Mucosa of descending colon (tissue), 3 donors: ENCODE data around the gene FAM118A. TPM values are rescaled to one million over a fixed set of nuclear protein-coding genes. Genes with fewer than 3 reads are reported as not detected.
"Not testable (repeated sequence)": the region's sequence is repeated elsewhere in the genome, so short reads cannot be mapped to it uniquely, and the experiment has no call there.

Experiments used
- ATAC-seq: fragments of 200-7000 bp; cut with Tn5 transposase; one replicate; pipeline ENCODE4 v1.9.1; 2020; ENCODE audit warnings: mild to moderate bottlenecking, moderate library complexity
- DNase-seq, 3 donors: peaks; one replicate each; pipeline ENCODE4 v3.0.0-alpha.2; 2020
- H3K36me3 ChIP-seq: fragments of 200-600 bp; one replicate; pipeline ENCODE4 v1.8.0; 2021; ENCODE audit warnings: low read depth, mild to moderate bottlenecking
- H3K4me1 ChIP-seq: fragments of 200-600 bp; one replicate; pipeline ENCODE4 v1.8.0; 2021; ENCODE audit warnings: low read depth, mild to moderate bottlenecking
- H3K4me3 ChIP-seq: fragments of 200-600 bp; one replicate; pipeline ENCODE4 v1.8.0; 2021; ENCODE audit warnings: mild to moderate bottlenecking
- H3K9me3 ChIP-seq: fragments of 200-600 bp; one replicate; pipeline ENCODE4 v1.8.0; 2021; ENCODE audit warnings: mild to moderate bottlenecking
- intact Hi-C, 2 donors: fragments of 100-400 bp; cut with DNase I in 1 of 2; cut with micrococcal nuclease in 1 of 2; formaldehyde crosslinking; loops; one replicate each; pipeline versions ENCODE4 v1.11.0 to v1.11.1; 2022; cut with DNase I, micrococcal nuclease
- total RNA-seq, 3 donors: library from RNA; stranded (reverse); fragmentation: NEBNext Ultra II Directional in 2 of 3; extraction: Animal tissue kit (Norgen Biotek cat#: 25700) in 2 of 3; gene quantifications; one replicate each; pipeline versions ENCODE4 v1.2.1 to v1.2.4, GENCODE V29; 2021 to 2023
- TF ChIP-seq, protein P1 (sequence below): fragments of 200-600 bp; IDR thresholded peaks from one replicate; pipeline ENCODE4 v1.8.0; 2022; ENCODE audit warnings: antibody characterized with exemption, mild to moderate bottlenecking
- donor health status: DM: no; HTN: no; CAD: no; lungs with moderate emphysema.
- donor health status: DM: no; HTN: no; CAD: no.
- donor health status: DM: no; HTN: yes; CAD: no.

The FAM118A gene
- total RNA-seq, 3 donors from 2014 or later = 50.1 to 86.0 (median 55.1) TPM

DNA sequence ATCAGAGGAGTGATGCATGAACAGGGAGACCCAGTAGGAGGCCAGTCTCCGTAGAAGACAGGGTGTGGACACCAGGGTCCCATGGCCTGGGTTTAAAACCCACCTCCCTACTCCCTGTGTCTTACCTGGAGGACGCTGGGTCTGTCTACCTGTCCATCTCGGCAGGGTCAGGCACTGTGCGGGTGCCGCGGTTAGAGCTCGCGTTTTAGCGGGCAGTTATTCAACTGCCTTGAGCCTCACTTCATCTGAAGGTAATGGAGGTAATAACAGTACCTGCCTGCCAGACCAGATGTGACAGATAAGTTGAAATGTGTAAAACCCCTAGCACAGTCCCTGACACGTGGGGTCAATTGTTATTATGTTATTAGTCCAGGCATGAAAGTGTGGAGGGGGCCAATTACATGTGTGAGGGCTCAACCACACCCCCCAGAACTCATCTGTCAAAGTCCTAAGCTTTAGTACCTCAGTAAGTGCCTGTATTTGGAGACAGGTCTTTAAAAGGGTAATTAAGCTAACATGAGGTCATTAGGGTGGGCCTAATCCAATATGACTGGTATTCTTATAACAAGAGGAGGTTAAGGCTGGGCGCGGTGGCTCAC is 33.1 kb upstream of the FAM118A start:
- TF ChIP-seq, protein P1, sequence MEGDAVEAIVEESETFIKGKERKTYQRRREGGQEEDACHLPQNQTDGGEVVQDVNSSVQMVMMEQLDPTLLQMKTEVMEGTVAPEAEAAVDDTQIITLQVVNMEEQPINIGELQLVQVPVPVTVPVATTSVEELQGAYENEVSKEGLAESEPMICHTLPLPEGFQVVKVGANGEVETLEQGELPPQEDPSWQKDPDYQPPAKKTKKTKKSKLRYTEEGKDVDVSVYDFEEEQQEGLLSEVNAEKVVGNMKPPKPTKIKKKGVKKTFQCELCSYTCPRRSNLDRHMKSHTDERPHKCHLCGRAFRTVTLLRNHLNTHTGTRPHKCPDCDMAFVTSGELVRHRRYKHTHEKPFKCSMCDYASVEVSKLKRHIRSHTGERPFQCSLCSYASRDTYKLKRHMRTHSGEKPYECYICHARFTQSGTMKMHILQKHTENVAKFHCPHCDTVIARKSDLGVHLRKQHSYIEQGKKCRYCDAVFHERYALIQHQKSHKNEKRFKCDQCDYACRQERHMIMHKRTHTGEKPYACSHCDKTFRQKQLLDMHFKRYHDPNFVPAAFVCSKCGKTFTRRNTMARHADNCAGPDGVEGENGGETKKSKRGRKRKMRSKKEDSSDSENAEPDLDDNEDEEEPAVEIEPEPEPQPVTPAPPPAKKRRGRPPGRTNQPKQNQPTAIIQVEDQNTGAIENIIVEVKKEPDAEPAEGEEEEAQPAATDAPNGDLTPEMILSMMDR = no peak
- ATAC-seq (no peak), DNase-seq (no peak)
- no peak overlapping the region for H3K4me3 ChIP-seq
- no peaks in the 10 kb centered on the region for H3K36me3 ChIP-seq
- intact Hi-C loops = loop anchor here in 1 of 2 donors (10.0 kb wide), 1 partner anchor 288 kb away; no protein-coding TSS in a partner anchor
- H3K9me3 ChIP-seq = no peaks in the 10 kb centered on the region
- H3K4me1 ChIP-seq = peaks cover 16% of the 10 kb centered on the region

DNA sequence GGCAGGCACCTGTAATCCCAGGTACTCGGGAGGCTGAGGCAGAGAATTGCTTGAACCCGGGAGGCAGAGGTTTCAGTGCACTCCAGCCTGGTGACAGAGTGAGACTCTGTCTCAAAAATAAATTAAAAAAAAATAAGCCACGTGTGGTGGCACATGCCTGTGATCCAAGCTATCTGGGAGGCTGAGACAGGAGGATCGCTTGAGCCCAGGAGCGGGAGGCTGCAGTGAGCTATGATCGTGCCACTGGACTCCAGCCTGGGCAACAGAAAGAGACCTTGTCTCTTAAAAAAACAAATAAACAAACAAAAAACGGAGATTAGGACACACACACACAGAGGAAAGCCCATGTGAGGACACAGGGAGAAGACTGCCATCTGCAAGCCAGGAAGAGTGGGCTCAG is 32.0 kb upstream of the FAM118A start:
- not testable (repeated sequence) for H3K36me3 ChIP-seq, DNase-seq, H3K9me3 ChIP-seq, H3K4me3 ChIP-seq, ATAC-seq
- peaks cover 12% of the 10 kb centered on the region for H3K4me1 ChIP-seq
- intact Hi-C loops = loop anchor here in 1 of 2 donors (10.0 kb wide), 1 partner anchor 287 kb away; no protein-coding TSS in a partner anchor

DNA sequence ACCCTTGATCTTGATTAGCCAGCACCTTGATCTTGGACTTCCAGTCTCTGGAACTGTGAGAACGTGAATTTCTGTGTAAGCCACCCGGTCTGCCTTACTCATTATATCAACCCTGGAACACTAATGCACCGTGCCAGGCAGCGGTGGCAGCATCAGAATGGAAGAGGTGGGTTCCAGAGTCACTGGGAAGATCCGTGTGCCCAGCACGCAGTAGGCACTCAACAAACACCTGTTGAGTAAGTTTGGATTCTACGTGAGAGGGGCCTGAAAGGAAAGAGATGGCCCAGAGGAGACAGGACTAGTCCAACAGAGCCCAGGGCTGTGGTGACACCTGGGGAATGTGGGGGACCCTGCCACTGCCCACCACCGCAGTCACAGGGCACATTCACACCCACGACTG is 31.6 kb upstream of the FAM118A start:
- Histone ChIP-seq H3K4me3 (no peak overlapping the region), H3K9me3 (no peaks in the 10 kb centered on the region), H3K36me3 (no peaks in the 10 kb centered on the region), H3K4me1 (peaks cover 12% of the 10 kb centered on the region)
- DNase-seq (no peak), ATAC-seq (no peak)
- intact Hi-C loops = loop anchor here in 1 of 2 donors (10.0 kb wide), 1 partner anchor 287 kb away; no protein-coding TSS in a partner anchor
- TF ChIP-seq, protein P1 = no peak

DNA sequence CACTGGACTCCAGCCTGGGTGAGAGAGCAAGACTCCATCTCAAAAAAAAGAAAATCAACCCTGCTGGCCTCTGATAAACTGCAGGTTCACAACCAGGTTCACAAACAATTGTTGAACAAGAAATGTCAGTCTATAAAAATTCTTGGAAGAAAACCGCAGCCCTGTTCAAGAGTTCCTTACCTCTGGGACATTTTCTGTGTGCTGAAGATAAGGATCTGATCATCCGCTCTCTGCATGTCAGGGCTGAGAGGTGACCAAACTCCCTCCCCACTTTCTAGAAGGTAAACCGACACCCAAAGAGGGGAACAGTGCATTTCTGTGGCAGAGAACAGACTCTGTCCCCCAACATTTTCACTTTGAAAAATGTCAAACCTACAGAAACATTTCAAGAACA is 29.1 kb upstream of the FAM118A start:
- intact Hi-C loops = no loop called here
- no peak overlapping the region for H3K4me3 ChIP-seq
- DNase-seq (no peak), ATAC-seq (no peak)
- H3K9me3 ChIP-seq = no peaks in the 10 kb centered on the region
- TF ChIP-seq, protein P1 = no peak
- H3K4me1 ChIP-seq = peaks cover 16% of the 10 kb centered on the region
- H3K36me3 ChIP-seq = no peaks in the 10 kb centered on the region

DNA sequence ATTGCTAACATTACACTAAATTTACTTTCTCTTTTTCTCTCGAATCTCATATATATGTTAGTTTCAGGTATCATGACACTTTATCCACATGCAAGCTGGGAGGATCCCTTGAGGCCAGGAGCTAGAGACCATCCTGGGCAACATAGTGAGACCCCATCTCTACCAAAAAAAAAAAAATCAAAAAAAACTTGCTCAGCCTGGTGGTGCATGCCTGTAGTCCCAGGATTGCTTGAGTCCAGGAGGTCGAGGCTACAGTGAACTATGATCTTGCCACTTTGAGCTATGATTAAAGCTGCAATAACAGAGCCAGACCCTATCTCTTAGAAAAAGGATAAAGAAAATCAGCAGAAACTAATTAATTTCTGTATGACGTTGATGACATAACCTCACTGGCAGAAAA is 28.7 kb upstream of the FAM118A start:
- DNase-seq (no peak), ATAC-seq (no peak)
- H3K4me3 ChIP-seq = no peak overlapping the region
- no peaks in the 10 kb centered on the region for H3K9me3 ChIP-seq
- TF ChIP-seq, protein P1 = no peak
- no peaks in the 10 kb centered on the region for H3K36me3 ChIP-seq
- peaks cover 16% of the 10 kb centered on the region for H3K4me1 ChIP-seq
- intact Hi-C loops = no loop called here

DNA sequence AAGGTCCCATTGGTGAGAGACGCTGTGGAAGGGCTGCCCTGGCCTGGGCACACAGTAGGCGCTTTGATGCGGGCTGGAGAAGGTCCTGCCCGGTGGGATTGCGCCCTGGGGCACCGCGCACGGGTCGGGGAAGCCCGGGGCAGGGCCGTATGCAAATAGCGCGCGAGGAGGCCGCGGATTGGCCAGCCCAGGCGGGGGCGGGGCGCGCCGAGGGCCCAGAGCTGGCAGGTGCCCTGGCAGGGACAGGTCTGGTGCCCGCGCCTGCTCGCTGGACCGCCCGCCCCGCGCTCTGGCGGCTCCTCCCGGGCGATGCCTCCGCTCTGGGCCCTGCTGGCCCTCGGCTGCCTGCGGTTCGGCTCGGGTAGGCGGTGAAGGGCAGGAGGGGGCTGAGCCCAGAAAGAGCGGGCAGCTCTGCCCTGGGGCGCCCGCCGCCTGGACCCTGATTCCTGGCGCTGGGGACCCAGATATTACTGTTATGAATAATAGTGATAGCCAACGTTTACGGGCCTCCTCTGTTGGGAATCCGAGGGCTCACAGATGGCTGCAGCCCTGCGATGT is 24.9 kb upstream of the FAM118A start, which contains the start of gene UPK3A:
TSS of gene UPK3A (plus strand) at position 245 of the 558 bp plus-strand sequence. CDS start at position 310, 65 bp downstream.
- Histone ChIP-seq H3K9me3 (no peaks in the 10 kb centered on the region), H3K4me3 (no peak within 1 kb of the TSS), H3K4me1 (peaks cover 9% of the 10 kb centered on the region), H3K36me3 (no peaks in the 10 kb centered on the region)
- ATAC-seq (peak; percentile 95), DNase-seq (peak; percentile 88 to 91 (median 90))
- intact Hi-C loops = no loop called here
- TF ChIP-seq, protein P1 = no peak
